NB4 (cell line): ENCODE results near the gene HAVCR1.
"Not testable (repeated sequence)": the region's sequence is repeated elsewhere in the genome, so short reads cannot be mapped to it uniquely, and the experiment has no call there.

ENCODE experiments used
- DNase-seq: peaks from one replicate; pipeline ENCODE4 v3.0.0; 2010; ENCODE audit warnings: low read depth
- H3K4me3 ChIP-seq: one replicate; pipeline ENCODE4 v1.5.1; 2011; ENCODE audit warnings: mild to moderate bottlenecking, low read depth, low read length, moderate library complexity
- CTCF ChIP-seq: IDR thresholded peaks from one replicate; pipeline ENCODE4 v1.5.1; 2012; ENCODE audit warnings: low read depth, low read length
- MAX ChIP-seq: IDR thresholded peaks from 2 replicates; pipeline ENCODE4 v1.6.1; 2011; ENCODE audit warnings: low read depth, low read length
- MYC ChIP-seq: IDR thresholded peaks from 2 replicates; pipeline ENCODE4 v1.6.1; 2011; ENCODE audit warnings: low read depth, low read length
- POLR2A ChIP-seq: IDR thresholded peaks from 2 replicates; pipeline ENCODE4 v1.6.1; 2011; ENCODE audit warnings: mild to moderate bottlenecking; ENCODE audit not compliant: insufficient read length; ENCODE audit errors: extremely low read depth

The HAVCR1 gene

GRCh38 chr5:157047898-157048297 lies 11.0 kb downstream of the HAVCR1 start:
- no peak for TF ChIP-seq POLR2A
- TF ChIP-seq MYC, result no peak
- no peak for TF ChIP-seq CTCF
- TF ChIP-seq MAX, result no peak
- no peak overlapping the region for H3K4me3 ChIP-seq
- DNase-seq, result no peak

GRCh38 chr5:157047016-157047415 lies 11.9 kb downstream of the HAVCR1 start:
- not testable (repeated sequence) for DNase-seq, H3K4me3 ChIP-seq

GRCh38 chr5:157046041-157046440 lies 12.9 kb downstream of the HAVCR1 start:
- DNase-seq, result no peak
- TF ChIP-seq CTCF (no peak), POLR2A (no peak), MAX (no peak), MYC (no peak)
- H3K4me3 ChIP-seq, result no peak overlapping the region

GRCh38 chr5:157045601-157046000 lies 13.3 kb downstream of the HAVCR1 start:
- no peak for DNase-seq
- no peak for TF ChIP-seq MAX
- no peak for TF ChIP-seq MYC
- TF ChIP-seq POLR2A, result no peak
- TF ChIP-seq CTCF, result no peak
- no peak overlapping the region for H3K4me3 ChIP-seq

GRCh38 chr5:157038568-157039187 lies 20.2 kb downstream of the HAVCR1 start:
- H3K4me3 ChIP-seq, result no peak overlapping the region
- no peak for DNase-seq
- no peak for TF ChIP-seq MYC
- TF ChIP-seq POLR2A, result no peak
- no peak for TF ChIP-seq CTCF
- no peak for TF ChIP-seq MAX

GRCh38 chr5:157034106-157035072 lies 24.5 kb downstream of the HAVCR1 start:
- not testable (repeated sequence) for H3K4me3 ChIP-seq, DNase-seq

- TF ChIP-seq CTCF, result no peak
- TF ChIP-seq MAX, result no peak
- TF ChIP-seq POLR2A, result no peak
- no peak for TF ChIP-seq MYC
- H3K4me3 ChIP-seq, result no peak overlapping the region
- DNase-seq, result no peak
Observed at GRCh38 chr5:157033071-157033583, 25.8 kb downstream of the HAVCR1 start.
